Gastroesophageal sphincter (tissue), 3 donors: Measurements from ENCODE around the gene EFHC1.

Experiments used
- POLR2AphosphoS5 ChIP-seq: sonication (generic); formaldehyde crosslinking; IDR thresholded peaks from one replicate; pipeline ENCODE4 v1.6.1; 2017; ENCODE audit warnings: antibody characterized with exemption
- TF ChIP-seq, protein P1 (sequence below), 4 experiments: fragments of 200-600 bp in 2 of 4; fragments of 450-650 bp in 2 of 4; sonication (generic) in 1 of 4; IDR thresholded peaks; one replicate each; pipeline ENCODE4 v1.5.1; 2017 to 2019; ENCODE audit warnings: antibody characterized with exemption in 4 of 4, mild to moderate bottlenecking in 2 of 4, moderate library complexity in 2 of 4

DNA sequence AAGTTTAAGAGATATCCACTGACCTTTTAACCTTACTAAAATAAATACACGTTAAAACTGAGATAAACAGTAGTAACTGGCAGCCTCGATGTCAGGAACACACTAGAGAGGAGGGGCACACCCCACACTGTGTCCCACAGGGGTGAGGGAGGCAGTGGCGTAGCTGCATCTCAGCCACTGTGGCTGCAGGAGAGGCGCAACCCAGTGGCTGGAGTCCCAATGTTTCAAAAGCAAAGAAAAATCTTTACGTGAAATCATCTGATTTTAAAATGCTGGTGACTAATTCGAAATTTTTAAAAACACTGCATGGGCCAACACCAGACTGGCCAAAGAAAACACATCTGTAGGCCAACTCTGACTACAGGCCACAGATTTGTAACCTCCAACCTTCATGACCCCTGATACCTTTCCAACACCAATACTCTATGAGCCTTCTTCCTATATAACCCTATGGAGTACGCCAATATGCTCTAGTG is 102.0 kb downstream of the EFHC1 start:
- TF ChIP-seq, protein P1, sequence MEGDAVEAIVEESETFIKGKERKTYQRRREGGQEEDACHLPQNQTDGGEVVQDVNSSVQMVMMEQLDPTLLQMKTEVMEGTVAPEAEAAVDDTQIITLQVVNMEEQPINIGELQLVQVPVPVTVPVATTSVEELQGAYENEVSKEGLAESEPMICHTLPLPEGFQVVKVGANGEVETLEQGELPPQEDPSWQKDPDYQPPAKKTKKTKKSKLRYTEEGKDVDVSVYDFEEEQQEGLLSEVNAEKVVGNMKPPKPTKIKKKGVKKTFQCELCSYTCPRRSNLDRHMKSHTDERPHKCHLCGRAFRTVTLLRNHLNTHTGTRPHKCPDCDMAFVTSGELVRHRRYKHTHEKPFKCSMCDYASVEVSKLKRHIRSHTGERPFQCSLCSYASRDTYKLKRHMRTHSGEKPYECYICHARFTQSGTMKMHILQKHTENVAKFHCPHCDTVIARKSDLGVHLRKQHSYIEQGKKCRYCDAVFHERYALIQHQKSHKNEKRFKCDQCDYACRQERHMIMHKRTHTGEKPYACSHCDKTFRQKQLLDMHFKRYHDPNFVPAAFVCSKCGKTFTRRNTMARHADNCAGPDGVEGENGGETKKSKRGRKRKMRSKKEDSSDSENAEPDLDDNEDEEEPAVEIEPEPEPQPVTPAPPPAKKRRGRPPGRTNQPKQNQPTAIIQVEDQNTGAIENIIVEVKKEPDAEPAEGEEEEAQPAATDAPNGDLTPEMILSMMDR (IDR thresholded peaks at IDR 0.05): no peak
- peak; percentile 66 for TF ChIP-seq POLR2AphosphoS5
